Heart left ventricle (tissue), 16 donors: ENCODE results near the gene ITPK1. TPM values are rescaled to one million over a fixed set of nuclear protein-coding genes. Genes with fewer than 3 reads are reported as not detected.

Experiments
- ATAC-seq, 4 donors: fragments of 200-7000 bp; cut with Tn5 transposase; one replicate each; pipeline ENCODE4 v1.9.1; 2020 to 2022; ENCODE audit warnings: moderate library complexity in 4 of 4, mild to moderate bottlenecking in 3 of 4, moderate number of reproducible peaks in 1 of 4
- DNase-seq, 5 donors: peaks; one replicate each; pipeline ENCODE4 v3.0.0-alpha.2; 2020
- H3K27ac ChIP-seq, 12 donors: fragments of 200-600 bp; sonication (generic) in 4 of 12; one replicate each; pipeline versions ENCODE4 v1.5.0 to v1.8.0; 2016 to 2022; ENCODE audit warnings: mild to moderate bottlenecking in 2 of 12
- H3K27me3 ChIP-seq, 9 donors: fragments of 200-600 bp; sonication (generic) in 2 of 9; one replicate each; pipeline versions ENCODE4 v1.5.1 to v1.8.0; 2016 to 2022; ENCODE audit warnings: mild to moderate bottlenecking in 3 of 9
- H3K36me3 ChIP-seq, 9 donors: fragments of 200-600 bp; sonication (generic) in 2 of 9; one replicate each; pipeline versions ENCODE4 v1.5.0 to v1.8.0; 2018 to 2022; ENCODE audit warnings: mild to moderate bottlenecking in 2 of 9
- H3K4me1 ChIP-seq, 12 donors: fragments of 200-600 bp; sonication (generic) in 4 of 12; one replicate each; pipeline versions ENCODE4 v1.5.0 to v1.8.0; 2016 to 2022; ENCODE audit warnings: mild to moderate bottlenecking in 3 of 12
- H3K4me3 ChIP-seq, 12 donors: fragments of 200-600 bp; sonication (generic) in 4 of 12; one replicate each; pipeline versions ENCODE4 v1.5.0 to v1.8.0; 2017 to 2022; ENCODE audit warnings: mild to moderate bottlenecking in 9 of 12, moderate library complexity in 4 of 12
- H3K9me3 ChIP-seq, 12 donors: fragments of 200-600 bp; sonication (generic) in 4 of 12; one replicate each; pipeline versions ENCODE4 v1.5.0 to v1.8.0; 2016 to 2022; ENCODE audit warnings: mild to moderate bottlenecking in 1 of 12
- CTCF ChIP-seq, 12 donors: fragments of 200-600 bp; sonication (generic) in 4 of 12; IDR thresholded peaks; one replicate each; pipeline versions ENCODE4 v1.5.0 to v1.8.0; 2018 to 2022; ENCODE audit warnings: antibody characterized with exemption in 12 of 12, mild to moderate bottlenecking in 5 of 12
- POLR2A ChIP-seq, 2 donors: fragments of 450-650 bp; IDR thresholded peaks; one replicate each; pipeline ENCODE4 v1.6.1; 2017; ENCODE audit warnings: antibody characterized with exemption in 2 of 2, mild to moderate bottlenecking in 2 of 2, moderate library complexity in 2 of 2
- WGBS, 4 donors: extraction: QIAGEN DNeasy Blood & Tissue Kit in 2 of 4; methylation state at CpG; one replicate each; pipeline versions ENCODE4 v1.1.5 to v1.1.7; 2013 to 2018; 5-methylcytosine and 5-hydroxymethylcytosine counted together
- intact Hi-C, 10 donors: fragments of 100-400 bp; cut with DNase I; formaldehyde crosslinking; loops; one replicate each; pipeline versions ENCODE4 v1.11.1 to v1.14.2; 2022
- polyA plus RNA-seq, 2 donors: library from polyadenylated mRNA; stranded (reverse); fragments of 200-250 nt; gene quantifications; one replicate each; pipeline ENCODE4 v1.2.3, GENCODE V29; 2013
- total RNA-seq, 9 donors: library from RNA; depleted of rRNA in 2 of 9; stranded (reverse); fragments of >200 nt in 2 of 9; fragmentation: NEBNext Ultra II Directional in 3 of 9; extraction: Animal tissue kit (Norgen Biotek cat#: 25700) in 3 of 9; gene quantifications; one replicate each; pipeline versions ENCODE4 v1.1.0 to v1.2.4, GENCODE V29; 2016 to 2023
- donor health status: ischemic (EF 13 %, LVEDD 7.1; RV severe dilation, severe dysfunction).
- donor health status: healthy with polysubstance abuse.
- donor health status: DM: no; HTN: yes; CAD: no.
- donor health status: DM: no; HTN: no; CAD: no.
- donor health status: ischemic (EF 25% LVEDD 6.9; RV normal size, moderate dysfunction).
- donor health status: ischemic (EF 25% LVEDD 5.7; RV mildly dilated, moderate dysfunction).
- donor health status: healthy.
- donor health status: DM: yes; HTN: yes; CAD: no.
- donor health status: ischemic (EF 35%, LVEDD 5.7; RV mildly dilated, moderate dysfunction).
- donor health status: nonischemic (EF 11% LVEDD 7.7; RV severe dilation, severe dysfunction).
- donor health status: DM: yes; HTN: yes; CAD: no.
- donor health status: PGD.
- donor health status: ischemic (EF 29% LVEDD 5.4; RV normal size, mild dysfunction).
- donor health status: nonischemic (EF 23%, LVEDD 6.1; RV moderate dilation, normal function).

ITPK1 gene
- total and polyA plus RNA-seq, 11 donors, result 44.5 to 158 (median 91.0) TPM

- no peak for DNase-seq
- WGBS, 4 donors, result 61 to 81% (median 74%) methylated on average over 9 to 10 of the region's 10 CpGs
- intact Hi-C loops, result loop anchor here in 1 of 10 donors (5.0 kb wide), 1 partner anchor 41 kb away; no protein-coding TSS in a partner anchor
- H3K27me3 ChIP-seq, result no peaks in the 10 kb centered on the region
- H3K27ac ChIP-seq, result peak overlapping the region in 5 of 12 donors; percentile 6 to 47 (median 30)
- H3K4me1 ChIP-seq, result peaks cover 10 to 100% (median 84%) of the 10 kb centered on the region in 12 donors
- ATAC-seq, result peak in 1 of 4 donors; percentile 13
- H3K4me3 ChIP-seq, result no peak overlapping the region
- no peaks in the 10 kb centered on the region for H3K9me3 ChIP-seq
- peaks cover 0 to 16% (median 0%) of the 10 kb centered on the region in 9 donors for H3K36me3 ChIP-seq
- TF ChIP-seq POLR2A (IDR thresholded peaks at IDR 0.05) (no peak), CTCF (IDR thresholded peaks at IDR 0.05) (no peak)
Measured at GRCh38 chr14:93012951-93013719, 102.6 kb downstream of the ITPK1 start.

- WGBS, 4 donors, result 40 to 74% (median 57%) methylated on average over 3 to 7 of the region's 7 CpGs
- peak overlapping the region in 2 of 12 donors; percentile 12 to 32 for H3K27ac ChIP-seq
Measured at GRCh38 chr14:93012506-93012905, 103.2 kb downstream of the ITPK1 start.

DNA sequence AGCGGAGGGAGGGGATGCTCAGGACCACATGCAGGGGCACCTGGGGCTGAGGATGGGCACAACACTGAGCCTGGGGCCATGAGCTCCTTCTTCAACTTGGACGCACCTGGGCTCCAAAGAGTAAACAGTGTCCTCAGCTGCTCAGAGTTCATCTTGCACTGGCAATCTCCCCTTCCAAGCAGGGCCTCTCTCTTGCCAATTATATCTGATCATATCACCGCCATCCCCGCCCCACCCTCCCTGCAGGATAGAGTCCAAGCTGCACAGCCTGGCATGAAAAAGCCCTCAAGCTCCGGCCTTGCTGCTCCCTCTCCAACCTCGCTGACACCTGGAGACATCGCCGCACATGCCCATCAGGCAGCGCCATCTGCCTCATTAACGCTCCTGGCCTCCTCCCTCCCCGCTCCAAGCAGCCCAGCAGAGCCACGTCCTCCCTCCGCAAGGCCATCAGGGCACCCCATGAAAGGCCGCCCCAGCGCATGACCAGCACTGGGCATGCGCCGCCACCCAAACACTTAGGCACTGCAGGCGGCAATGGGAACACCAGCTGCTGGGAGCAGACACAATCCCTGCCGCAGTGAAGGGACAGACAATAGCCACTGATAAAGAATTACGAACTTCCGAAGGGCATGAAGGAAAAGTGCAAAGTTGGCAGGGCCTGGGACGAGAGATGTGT lies 103.9 kb downstream of the ITPK1 start:
- TF ChIP-seq CTCF (IDR thresholded peaks at IDR 0.05) (no peak), POLR2A (IDR thresholded peaks at IDR 0.05) (no peak)
- 79 to 88% (median 84%) methylated on average over 16 to 22 of the region's 22 CpGs for WGBS, 4 donors
- no peaks in the 10 kb centered on the region for H3K9me3 ChIP-seq
- no peak for DNase-seq
- intact Hi-C loops, result loop anchor here in 1 of 10 donors (5.0 kb wide), 1 partner anchor 39 kb away; no protein-coding TSS in a partner anchor
- H3K27ac ChIP-seq, result peak overlapping the region in 1 of 12 donors; percentile 28
- H3K36me3 ChIP-seq, result peaks cover 0 to 16% (median 0%) of the 10 kb centered on the region in 9 donors
- H3K4me3 ChIP-seq, result no peak overlapping the region
- H3K27me3 ChIP-seq, result no peaks in the 10 kb centered on the region
- no peak for ATAC-seq
- H3K4me1 ChIP-seq, result peaks cover 17 to 100% (median 84%) of the 10 kb centered on the region in 12 donors

More at GRCh38 chr14:93012506-93012905, 103.2 kb downstream of the ITPK1 start:
- Histone ChIP-seq H3K4me1 (peaks cover 15 to 100% (median 84%) of the 10 kb centered on the region in 12 donors), H3K4me3 (no peak overlapping the region), H3K36me3 (peaks cover 0 to 16% (median 0%) of the 10 kb centered on the region in 9 donors), H3K9me3 (no peaks in the 10 kb centered on the region), H3K27me3 (no peaks in the 10 kb centered on the region)
- intact Hi-C loops, result loop anchor here in 1 of 10 donors (5.0 kb wide), 1 partner anchor 40 kb away; no protein-coding TSS in a partner anchor
- DNase-seq (no peak), ATAC-seq (no peak)
- no peak for TF ChIP-seq POLR2A (IDR thresholded peaks at IDR 0.05)
- TF ChIP-seq CTCF (IDR thresholded peaks at IDR 0.05), result no peak

GRCh38 chr14:93011141-93011529 lies 104.6 kb downstream of the ITPK1 start:
- Histone ChIP-seq H3K36me3 (peaks cover 0 to 13% (median 0%) of the 10 kb centered on the region in 9 donors), H3K9me3 (no peaks in the 10 kb centered on the region), H3K4me1 (peaks cover 16 to 100% (median 89%) of the 10 kb centered on the region in 12 donors), H3K27me3 (no peaks in the 10 kb centered on the region), H3K27ac (peak overlapping the region in 4 of 12 donors; percentile 25 to 77 (median 31)), H3K4me3 (no peak overlapping the region)
- no peak for TF ChIP-seq CTCF (IDR thresholded peaks at IDR 0.05)
- no peak for TF ChIP-seq POLR2A (IDR thresholded peaks at IDR 0.05)
- intact Hi-C loops, result loop anchor here in 1 of 10 donors (5.0 kb wide), 1 partner anchor 39 kb away; no protein-coding TSS in a partner anchor
- no peak for ATAC-seq
- WGBS, 4 donors, result 59 to 84% (median 77%) methylated on average over 7 to 10 of the region's 10 CpGs
- no peak for DNase-seq
